Activated CD8-positive, alpha-beta memory T cell treated with anti-CD3 and anti-CD28 coated beads for 24 hours (primary cell): Measurements from ENCODE around the gene ZNF512.

Experiments
- DNase-seq: peaks from one replicate; pipeline ENCODE4 v3.0.0-alpha.2; 2020

The ZNF512 gene

GRCh38 chr2:27638037-27638637 lies 55.3 kb downstream of the ZNF512 start:
- no peak for DNase-seq

- no peak for DNase-seq
These were observed 55.9 kb downstream of the ZNF512 start for GRCh38 chr2:27638709-27639108.

- no peak for DNase-seq
These were observed 57.9 kb downstream of the ZNF512 start for GRCh38 chr2:27640722-27641245.

GRCh38 chr2:27645197-27645596 lies 62.4 kb downstream of the ZNF512 start:
- DNase-seq, result no peak

GRCh38 chr2:27647289-27647688 lies 64.4 kb downstream of the ZNF512 start:
- no peak for DNase-seq

GRCh38 chr2:27647737-27648136 lies 64.9 kb downstream of the ZNF512 start:
- no peak for DNase-seq

- DNase-seq, result no peak
These were observed 68.2 kb downstream of the ZNF512 start for GRCh38 chr2:27651056-27651455.

- no peak for DNase-seq
These were observed 69.5 kb downstream of the ZNF512 start for GRCh38 chr2:27652341-27652740.

GRCh38 chr2:27652790-27653189 lies 69.9 kb downstream of the ZNF512 start:
- no peak for DNase-seq

GRCh38 chr2:27653397-27653796 lies 70.6 kb downstream of the ZNF512 start:
- DNase-seq, result no peak

GRCh38 chr2:27655155-27655951 lies 72.5 kb downstream of the ZNF512 start:
- no peak for DNase-seq

- DNase-seq, result no peak
These were observed 78.5 kb downstream of the ZNF512 start for GRCh38 chr2:27661371-27661770.

- peak; percentile 93 for DNase-seq
These were observed 80.7 kb downstream of the ZNF512 start, which contains the start of the genes SLC4A1AP and SUPT7L for GRCh38 chr2:27663285-27664153. Gene SLC4A1AP (plus strand): TSS chr2:27663889. CDS start chr2:27663915, 26 bp downstream. Gene SUPT7L (minus strand): TSS chr2:27663614. CDS start chr2:27662192, 1,422 bp downstream.

GRCh38 chr2:27664154-27664574 lies 81.3 kb downstream of the ZNF512 start:
- no peak for DNase-seq

- no peak for DNase-seq
These were observed 82.0 kb downstream of the ZNF512 start for GRCh38 chr2:27664622-27665363.

- DNase-seq, result no peak
These were observed 84.6 kb downstream of the ZNF512 start for GRCh38 chr2:27667446-27667845.

GRCh38 chr2:27671235-27671634 lies 88.4 kb downstream of the ZNF512 start:
- no peak for DNase-seq
